Kidney epithelial cell (primary cell): Measurements from ENCODE around the gene CTBP2. TPM values are rescaled to one million over a fixed set of nuclear protein-coding genes. Genes with fewer than 3 reads are reported as not detected.

Source experiments
- DNase-seq: peaks from one replicate; pipeline ENCODE4 v3.0.0-alpha.2; 2010; ENCODE audit warnings: low read depth
- H3K27me3 ChIP-seq: 2 replicates; pipeline ENCODE4 v1.6.0; 2011; ENCODE audit warnings: low read length; ENCODE audit not compliant: control insufficient read depth, insufficient read depth
- H3K36me3 ChIP-seq: 2 replicates; pipeline ENCODE4 v1.5.1; 2011; ENCODE audit warnings: low read length; ENCODE audit not compliant: control insufficient read depth, insufficient read depth
- H3K4me3 ChIP-seq: 2 replicates; pipeline ENCODE4 v1.5.1; 2011; ENCODE audit warnings: low read depth, mild to moderate bottlenecking, control low read depth, low read length
- CTCF ChIP-seq: IDR thresholded peaks from 2 replicates; pipeline ENCODE4 v1.5.1; 2011; ENCODE audit warnings: mild to moderate bottlenecking, moderate library complexity, low read length, control low read depth, inconsistent platforms; ENCODE audit not compliant: insufficient read depth, poor library complexity, severe bottlenecking
- total RNA-seq: library from RNA; depleted of rRNA; stranded (reverse); fragments of >200 nt; gene quantifications from 2 replicates; pipeline ENCODE4 v1.2.3, GENCODE V29; 2015

CTBP2 gene
- total RNA-seq, 1 donor from 2014 or later: 136 TPM

- H3K27me3 ChIP-seq: no peaks in the 10 kb centered on the region
- no peaks in the 10 kb centered on the region for H3K36me3 ChIP-seq
- DNase-seq: no peak
- H3K4me3 ChIP-seq: no peak overlapping the region
- TF ChIP-seq CTCF: no peak
Observed at GRCh38 chr10:125177641-125178640, 17.6 kb upstream of the CTBP2 start.

- Histone ChIP-seq H3K27me3 (no peaks in the 10 kb centered on the region), H3K4me3 (no peak overlapping the region), H3K36me3 (no peaks in the 10 kb centered on the region)
- DNase-seq: no peak
- TF ChIP-seq CTCF: no peak
Observed at GRCh38 chr10:125175807-125176206, 15.4 kb upstream of the CTBP2 start.

DNA sequence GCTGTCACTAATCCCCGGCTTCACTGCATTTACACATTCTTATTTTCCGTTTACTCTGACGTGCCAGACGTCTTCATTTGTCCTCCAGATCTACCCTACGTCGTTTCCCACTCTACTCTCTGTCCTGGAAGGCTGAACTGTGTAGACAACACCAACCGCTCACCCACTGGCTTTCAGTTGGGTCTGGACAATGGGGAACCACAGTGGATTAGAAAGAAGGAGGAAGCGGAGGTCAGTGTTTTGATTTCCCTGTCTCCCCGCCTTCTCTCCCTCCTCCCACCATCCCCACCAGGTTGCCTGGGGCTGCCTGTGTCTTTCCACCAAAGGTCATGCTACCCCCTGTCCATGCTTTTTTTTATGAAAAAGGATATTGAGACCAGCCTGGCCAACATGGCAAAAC is 14.0 kb upstream of the CTBP2 start:
- no peaks in the 10 kb centered on the region for H3K36me3 ChIP-seq
- H3K4me3 ChIP-seq: no peak overlapping the region
- no peaks in the 10 kb centered on the region for H3K27me3 ChIP-seq
- TF ChIP-seq CTCF: no peak
- no peak for DNase-seq

GRCh38 chr10:125172694-125173093 is 12.3 kb upstream of the CTBP2 start:
- no peak for DNase-seq
- H3K36me3 ChIP-seq: no peaks in the 10 kb centered on the region
- no peak for TF ChIP-seq CTCF
- no peak overlapping the region for H3K4me3 ChIP-seq
- no peaks in the 10 kb centered on the region for H3K27me3 ChIP-seq

DNA sequence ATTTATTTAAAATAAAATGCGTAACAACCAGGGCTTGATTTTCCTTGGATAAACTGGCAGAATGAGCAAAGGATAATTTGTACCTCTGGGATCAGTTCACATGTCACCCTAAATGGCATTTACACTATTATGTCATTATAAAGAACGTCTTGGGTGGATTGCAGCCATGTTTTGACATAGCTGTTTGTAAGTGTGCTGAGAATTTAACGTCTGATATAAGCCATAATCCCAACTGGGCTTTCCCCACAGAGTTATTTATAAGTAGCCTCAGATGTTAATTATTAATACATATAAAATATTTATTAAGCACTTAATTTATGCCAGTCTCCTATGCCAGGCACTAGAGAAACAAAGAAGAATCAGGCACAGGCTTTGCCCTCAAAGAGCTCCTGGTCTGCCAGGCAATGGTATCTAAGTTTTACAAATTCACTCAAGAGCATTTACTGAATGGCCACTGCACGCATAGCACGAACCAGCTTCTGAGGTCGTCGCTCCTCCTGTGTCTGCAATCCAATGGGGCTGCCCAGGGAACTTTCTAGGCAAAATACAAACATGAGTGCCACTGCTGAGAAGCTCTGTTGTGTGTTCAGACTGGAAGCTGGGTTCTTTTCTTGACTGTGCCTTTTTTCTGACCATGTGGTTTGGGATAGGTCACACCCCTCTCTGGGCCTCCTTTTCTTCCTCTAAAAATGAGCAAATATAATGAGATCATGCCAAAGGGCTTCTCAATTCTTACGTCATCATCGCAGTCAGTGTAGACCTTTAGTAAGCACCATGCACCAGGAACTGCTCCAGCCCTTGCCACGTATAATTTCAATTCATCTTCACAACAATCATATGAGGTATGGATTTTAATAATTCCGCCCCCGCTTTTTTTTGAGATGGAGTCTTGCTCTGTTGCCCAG is 11.3 kb upstream of the CTBP2 start:
- H3K27me3 ChIP-seq: no peaks in the 10 kb centered on the region
- no peaks in the 10 kb centered on the region for H3K36me3 ChIP-seq
- TF ChIP-seq CTCF: no peak
- no peak for DNase-seq
- H3K4me3 ChIP-seq: no peak overlapping the region
